ENCODE data around the gene GULP1.

DNA sequence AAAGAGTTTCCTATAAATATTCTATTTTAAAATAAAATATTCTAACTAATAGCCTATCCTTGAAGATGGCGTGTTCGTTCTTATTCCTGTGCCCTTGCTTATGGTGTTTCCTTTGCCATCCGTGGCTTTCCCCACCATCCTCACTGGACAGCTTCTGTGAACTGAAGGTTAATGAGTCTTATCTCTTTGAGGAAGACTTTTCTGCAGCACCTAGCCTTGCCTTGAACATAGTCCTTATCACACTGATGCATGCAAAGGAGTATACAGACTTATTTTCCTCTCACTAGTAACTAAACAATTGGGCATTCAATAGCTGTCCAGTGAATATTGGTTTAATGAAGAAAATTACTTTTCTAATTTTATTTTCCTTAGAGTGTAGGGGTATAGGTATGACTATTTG lies 88.1 kb downstream of the GULP1 start:
- TF ChIP-seq, protein P1, sequence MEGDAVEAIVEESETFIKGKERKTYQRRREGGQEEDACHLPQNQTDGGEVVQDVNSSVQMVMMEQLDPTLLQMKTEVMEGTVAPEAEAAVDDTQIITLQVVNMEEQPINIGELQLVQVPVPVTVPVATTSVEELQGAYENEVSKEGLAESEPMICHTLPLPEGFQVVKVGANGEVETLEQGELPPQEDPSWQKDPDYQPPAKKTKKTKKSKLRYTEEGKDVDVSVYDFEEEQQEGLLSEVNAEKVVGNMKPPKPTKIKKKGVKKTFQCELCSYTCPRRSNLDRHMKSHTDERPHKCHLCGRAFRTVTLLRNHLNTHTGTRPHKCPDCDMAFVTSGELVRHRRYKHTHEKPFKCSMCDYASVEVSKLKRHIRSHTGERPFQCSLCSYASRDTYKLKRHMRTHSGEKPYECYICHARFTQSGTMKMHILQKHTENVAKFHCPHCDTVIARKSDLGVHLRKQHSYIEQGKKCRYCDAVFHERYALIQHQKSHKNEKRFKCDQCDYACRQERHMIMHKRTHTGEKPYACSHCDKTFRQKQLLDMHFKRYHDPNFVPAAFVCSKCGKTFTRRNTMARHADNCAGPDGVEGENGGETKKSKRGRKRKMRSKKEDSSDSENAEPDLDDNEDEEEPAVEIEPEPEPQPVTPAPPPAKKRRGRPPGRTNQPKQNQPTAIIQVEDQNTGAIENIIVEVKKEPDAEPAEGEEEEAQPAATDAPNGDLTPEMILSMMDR (IDR thresholded peaks at IDR 0.05 in 8 of 11, conservative IDR thresholded peaks at IDR 0.05 in 3 of 11): no peak
- no peak for TF ChIP-seq POLR2A (IDR thresholded peaks at IDR 0.05)

All from spleen (tissue), 7 donors.